Activated CD4-positive, alpha-beta T cell treated with anti-CD3 and anti-CD28 coated beads, Interleukin-2, amount 50 U/mL, for 16 hours (primary cell): ENCODE data around the gene MLANA.

ENCODE experiments used
- DNase-seq: peaks from one replicate; pipeline ENCODE4 v3.0.0-alpha.2; 2020

The MLANA gene, protein sequence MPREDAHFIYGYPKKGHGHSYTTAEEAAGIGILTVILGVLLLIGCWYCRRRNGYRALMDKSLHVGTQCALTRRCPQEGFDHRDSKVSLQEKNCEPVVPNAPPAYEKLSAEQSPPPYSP

DNA sequence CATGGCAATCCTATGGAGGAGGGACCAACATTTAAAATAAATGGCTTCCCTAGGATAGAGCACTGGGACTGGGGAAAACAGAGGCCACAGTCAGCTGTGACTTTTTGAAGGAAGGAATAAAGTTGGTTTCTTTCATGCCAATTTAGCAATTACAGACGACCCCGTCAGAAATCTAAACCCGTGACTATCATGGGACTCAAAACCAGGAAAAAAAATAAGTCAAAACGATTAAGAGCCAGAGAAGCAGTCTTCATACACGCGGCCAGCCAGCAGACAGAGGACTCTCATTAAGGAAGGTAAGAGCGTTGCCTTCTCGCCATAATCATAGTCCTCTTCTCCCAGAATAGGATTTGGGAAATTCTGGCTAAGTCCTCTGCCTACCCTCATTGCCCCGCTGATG is at the start of gene MLANA:
MLANA (plus strand) TSS at position 249 of the 400 bp plus-strand sequence. CDS start 1,586 bp downstream, outside the sequence.
- no peak for DNase-seq

DNA sequence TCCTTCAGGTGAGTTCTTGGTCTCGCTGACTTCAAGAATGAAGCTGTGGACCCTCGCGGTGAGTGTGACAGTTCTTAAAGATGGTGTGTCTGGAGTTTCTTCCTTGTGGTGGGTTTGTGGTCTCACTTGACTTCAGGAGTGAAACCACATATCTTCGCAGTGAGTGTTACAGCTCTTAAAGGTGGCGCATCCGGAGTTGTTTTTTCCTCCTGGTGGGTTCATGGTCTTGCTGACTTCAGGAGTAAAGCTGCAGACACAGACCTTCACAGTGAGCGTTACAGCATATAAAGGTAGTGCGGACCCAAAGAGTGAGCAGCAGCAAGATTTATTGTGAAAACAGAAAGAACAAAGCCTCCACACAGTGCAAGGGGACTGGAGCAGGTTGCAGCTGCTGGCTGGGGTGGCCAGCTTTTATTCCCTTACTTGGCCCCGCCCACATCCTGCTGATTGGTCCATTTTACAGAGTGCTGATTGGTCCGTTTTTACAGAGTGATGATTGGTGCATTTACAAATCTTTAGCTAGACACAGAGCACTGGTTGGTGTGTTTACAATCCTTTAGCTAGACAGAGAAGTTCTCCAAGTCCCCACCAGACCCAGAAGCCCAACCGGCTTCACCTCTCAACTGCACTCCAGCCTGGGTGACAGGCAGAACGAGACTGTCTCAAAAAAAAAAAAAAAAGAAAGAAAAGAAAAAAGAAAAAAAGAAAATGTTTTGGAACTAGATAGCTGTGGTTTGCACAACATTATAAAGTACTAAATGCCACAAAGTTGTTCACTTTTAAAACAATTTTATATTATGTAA is 48.7 kb upstream of the MLANA start:
- DNase-seq: peak; percentile 78

DNA sequence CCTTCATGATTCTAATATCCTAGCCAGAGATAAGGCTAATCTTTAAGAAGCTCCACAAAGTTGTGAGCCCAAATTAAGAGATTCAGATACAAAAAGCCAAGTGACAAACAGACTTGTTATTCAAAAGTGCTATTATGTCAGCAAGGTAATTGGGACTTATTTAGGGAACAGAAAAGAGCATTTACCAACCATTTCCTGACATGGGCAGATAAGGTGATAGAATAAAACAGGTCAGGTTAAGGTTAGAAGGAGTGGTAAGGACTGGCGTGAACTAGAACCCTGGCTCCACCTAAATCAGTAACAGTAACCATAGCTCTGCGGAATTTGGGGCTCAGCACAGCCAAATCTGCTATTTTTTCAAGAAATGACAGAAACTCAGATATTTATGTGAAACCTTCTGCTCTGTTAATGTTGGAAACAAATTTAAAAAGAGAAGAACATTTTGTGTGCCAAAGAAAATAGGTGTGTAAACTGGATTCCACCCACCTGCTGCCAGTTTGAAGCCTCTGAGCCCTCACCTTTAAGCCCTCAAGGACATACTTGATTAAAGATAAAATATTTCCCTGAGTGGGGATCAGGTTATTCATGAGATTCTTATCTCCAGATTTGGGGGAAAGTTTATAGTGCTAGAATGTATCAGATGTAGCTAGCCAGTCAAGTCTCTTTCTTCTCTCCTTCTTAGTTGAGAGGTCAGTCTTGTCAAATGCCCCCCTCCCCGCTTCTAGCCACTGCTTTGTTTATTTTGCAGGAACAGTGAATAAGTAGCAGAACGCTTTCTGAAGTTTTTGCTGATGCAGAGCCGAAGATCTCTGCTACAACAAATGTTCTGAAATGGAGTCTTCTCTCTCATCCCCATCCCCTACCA is 47.5 kb upstream of the MLANA start:
- no peak for DNase-seq

DNA sequence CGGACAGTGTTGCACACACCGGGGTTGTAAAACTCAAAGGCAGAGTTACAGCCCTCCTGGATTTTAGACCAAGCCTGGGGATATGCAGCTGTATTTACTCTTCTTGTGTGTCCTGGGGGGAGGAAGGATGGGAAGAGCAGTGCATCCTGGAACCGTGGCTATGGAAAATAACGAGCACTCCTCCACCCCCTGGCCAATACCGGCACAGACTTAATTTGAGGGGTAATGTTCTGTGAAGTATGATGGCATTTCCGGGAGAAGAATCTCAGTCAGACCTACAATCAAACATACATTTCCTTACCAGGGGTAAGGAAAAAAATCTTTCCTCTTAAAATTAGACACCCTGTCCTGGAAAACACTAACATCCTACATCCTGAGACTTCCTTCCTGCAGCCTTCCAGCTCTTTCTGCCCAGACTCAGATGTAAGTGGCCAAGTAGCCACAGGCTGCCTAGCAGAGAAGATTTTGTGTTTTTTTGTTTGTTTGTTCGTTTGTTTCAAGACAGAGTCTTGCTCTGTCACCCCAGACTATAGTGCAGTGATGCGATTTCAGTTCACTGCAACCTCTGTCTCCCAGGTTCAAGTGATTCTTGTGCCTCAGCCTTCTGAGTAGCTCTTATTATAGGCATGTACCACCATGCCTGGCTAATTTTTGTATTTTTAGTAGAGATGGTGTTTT is 46.8 kb upstream of the MLANA start:
- DNase-seq: peak; percentile 36

DNA sequence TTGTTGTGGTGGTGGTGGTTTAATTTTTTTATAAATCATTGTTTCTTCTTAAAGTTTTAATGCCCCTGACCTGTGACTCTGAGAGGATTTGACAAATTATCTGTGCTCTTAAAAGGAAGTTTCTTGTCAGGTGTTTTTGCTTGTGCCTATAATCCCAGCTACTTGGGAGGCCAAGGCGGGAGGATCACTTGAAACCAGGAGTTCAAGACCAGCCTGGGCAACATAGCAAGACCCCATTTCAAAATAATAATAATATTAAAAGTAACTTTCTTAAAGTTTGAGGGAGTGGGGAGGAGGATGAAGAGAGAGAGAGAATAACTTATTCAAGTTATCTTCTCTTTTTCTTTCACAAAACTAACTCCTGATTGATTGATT is 45.5 kb upstream of the MLANA start:
- no peak for DNase-seq

DNA sequence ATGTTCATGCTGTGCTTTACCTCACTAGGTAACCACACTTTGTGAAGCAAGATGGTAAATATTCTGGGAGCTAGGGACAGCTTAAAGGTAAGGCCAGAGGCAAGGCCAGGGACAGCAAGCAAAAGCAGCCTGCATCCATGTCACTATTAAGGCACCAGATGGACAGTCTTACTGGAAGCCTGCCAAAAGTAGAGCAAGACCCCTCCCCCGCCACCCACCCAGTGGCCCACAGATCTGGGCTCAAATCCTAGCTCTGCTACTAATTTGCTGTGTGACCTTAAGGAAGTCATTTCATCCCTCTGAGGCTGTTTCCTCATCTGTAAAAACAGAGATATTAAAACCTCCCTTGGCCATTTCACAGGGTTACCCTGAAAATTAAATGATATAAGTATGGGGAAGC is 44.6 kb upstream of the MLANA start:
- DNase-seq: no peak

DNA sequence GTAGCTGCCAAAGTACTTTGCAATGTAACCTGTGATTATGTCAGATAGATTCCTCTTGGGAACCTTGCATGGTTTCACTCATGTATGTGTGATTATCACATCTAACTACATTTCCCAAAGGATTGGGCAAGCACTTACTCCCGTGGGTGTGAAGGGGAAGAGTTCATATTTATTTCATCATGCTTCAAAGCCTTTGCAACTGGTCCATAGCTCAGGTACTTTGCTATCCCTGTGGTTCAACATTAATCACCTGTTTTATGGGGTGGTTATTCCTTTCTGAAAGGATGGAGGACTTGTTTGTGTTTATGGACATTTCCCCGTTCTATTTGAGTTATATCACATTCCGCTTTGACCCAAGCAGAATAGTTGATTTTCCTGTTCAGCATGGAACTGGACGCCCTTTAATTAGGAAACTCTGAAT is 44.2 kb upstream of the MLANA start:
- no peak for DNase-seq

DNA sequence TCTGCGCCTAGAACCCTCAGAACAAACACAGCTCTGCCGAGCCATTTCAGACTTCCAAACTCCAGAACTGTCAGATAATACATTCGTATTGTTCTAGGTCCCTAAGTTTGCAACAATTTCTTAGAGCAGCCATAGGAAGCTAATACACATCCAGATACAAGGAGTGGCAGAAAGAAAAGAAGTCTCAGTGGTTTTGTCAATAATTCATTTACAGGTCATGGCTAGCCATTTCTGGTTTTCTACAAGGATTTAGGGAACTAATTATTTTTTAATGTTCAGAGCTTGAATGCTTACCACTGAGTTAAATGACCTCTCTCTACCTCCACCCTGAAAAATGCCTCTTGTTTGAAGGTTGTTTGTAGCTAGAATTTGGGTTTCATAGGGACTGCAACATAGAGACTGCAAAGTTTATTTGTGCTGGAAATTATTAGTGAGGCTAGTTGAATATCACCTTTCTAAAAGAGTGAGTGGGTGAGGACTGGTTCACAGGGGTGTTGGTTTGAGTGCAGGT is 42.3 kb upstream of the MLANA start:
- DNase-seq: no peak

DNA sequence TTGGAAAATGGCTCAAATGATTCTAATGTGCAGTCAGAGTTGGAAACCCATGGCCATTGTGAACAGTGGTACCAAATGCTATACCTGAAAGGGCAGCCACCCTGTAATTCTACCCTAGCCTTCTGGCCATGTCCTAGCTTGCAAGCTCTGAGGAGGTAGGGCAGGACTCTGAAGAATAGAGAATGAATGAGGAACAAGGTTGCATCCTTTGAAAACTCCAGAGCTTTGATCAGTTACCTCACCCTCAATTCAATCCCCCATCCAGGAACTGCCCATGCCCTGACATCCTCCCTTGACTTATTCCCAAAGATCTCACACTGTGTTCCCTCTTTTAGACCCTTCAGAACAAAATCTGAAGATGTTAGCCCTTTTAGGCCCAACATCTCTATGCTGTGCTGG is 40.0 kb upstream of the MLANA start:
- no peak for DNase-seq

DNA sequence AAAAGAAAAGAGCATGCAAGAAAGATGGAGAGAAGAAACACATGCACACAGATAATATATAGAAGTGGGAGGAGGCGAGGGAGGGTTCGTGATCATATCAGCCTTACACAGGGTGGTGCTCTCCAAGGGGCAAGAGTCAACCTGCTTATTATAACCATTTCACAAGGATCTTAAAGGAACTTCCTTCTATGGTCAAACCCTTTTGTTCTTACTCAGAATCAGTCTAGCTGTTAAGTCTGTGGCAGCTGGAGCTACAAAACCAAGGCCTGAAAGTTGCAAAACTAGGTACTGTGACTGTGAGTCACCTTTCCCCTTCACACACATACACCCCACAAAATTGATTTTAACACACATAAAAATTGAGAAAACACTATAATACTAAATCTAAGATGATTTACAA is 39.2 kb upstream of the MLANA start:
- DNase-seq: peak; percentile 94

DNA sequence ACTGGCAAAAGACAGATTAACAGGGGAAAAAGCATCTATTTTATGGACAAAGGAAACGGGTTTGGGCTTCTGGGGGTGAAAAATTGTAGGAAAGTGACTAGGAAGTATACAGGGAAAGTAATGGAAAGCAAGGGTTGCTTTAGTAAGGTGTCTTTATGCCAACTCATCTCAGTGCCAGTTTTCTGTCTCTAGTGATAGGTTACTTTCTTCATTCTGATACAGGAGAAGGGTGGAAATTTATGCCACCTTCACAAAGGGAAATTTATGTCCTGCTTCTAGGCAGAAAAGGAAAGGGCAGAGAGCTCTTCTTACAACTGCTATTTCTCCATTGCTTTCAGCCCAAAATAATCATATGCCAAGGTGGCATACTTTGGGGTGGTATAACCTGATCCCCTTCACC is 37.7 kb upstream of the MLANA start:
- DNase-seq: no peak

DNA sequence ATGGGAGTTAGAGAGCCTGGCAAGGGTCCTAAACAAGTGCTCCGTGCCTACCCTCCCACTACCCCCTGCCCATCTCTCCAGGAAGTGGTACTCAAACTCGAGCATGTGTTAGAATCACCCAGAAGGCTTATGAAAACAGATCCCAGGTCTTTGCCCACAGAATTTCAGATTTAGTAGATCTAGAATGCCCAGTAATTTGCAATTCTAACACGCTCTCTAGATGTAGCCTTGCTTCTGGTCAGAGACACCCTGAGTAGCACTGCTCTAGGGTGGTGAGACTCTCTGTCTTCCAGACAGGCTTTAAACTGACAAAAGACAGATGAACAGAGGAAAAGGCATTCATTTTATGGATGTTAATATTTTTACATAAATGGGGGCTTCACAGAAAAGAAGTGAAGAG is 37.1 kb upstream of the MLANA start:
- DNase-seq: peak; percentile 51

DNA sequence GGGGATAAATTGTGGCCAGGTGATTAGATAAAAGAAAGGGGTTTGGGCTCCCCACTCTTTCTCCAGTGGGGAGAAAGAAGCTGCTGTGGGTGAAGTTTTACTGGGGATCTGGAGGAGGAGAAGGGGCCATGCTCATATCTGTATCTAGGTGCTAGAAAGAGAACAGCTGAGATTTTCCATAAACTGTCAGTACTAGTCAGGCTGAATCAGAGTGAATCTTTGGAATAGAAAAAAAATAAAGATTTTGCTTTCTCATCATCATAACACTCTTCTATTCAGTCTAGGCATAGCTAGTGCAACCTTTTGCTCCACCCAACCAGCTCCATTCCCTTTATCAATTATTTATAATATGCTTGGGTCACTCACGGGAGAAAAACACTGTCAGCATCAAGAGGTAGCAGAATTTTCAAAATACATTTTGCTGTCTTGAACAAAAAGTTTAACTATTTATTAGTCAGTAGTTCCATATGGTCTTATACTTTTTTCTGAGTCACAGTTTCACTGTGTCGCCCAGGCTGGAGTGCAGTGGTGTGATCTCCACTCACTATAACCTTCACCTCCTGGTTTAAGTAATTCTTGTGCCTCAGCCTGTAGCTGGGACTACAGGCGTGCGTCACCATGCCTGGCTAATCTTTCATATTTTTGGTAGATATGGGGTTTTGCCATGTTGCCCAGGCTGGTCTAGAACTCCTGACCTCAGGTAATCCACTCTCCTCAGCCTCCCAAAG is 36.5 kb upstream of the MLANA start:
- peak; percentile 70 for DNase-seq

DNA sequence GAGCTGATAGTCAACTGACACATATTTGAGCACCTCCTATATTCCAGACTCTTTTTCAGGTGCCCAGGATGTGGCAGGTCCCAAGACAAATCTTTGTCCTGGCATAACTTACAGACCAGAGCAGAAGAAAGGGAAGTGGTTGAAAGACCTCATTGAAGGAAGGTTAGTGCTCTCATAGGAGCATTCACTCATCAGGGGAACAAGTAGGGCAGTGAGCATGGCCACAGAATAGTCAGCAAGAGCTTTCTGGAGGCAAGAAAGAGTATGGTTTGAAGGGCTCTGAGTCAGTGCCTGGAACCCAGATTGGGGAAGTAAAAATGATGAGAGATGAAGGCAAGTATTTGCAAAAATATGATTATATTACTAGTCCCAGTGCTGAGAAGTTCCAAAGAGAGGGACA is 32.8 kb upstream of the MLANA start:
- no peak for DNase-seq

DNA sequence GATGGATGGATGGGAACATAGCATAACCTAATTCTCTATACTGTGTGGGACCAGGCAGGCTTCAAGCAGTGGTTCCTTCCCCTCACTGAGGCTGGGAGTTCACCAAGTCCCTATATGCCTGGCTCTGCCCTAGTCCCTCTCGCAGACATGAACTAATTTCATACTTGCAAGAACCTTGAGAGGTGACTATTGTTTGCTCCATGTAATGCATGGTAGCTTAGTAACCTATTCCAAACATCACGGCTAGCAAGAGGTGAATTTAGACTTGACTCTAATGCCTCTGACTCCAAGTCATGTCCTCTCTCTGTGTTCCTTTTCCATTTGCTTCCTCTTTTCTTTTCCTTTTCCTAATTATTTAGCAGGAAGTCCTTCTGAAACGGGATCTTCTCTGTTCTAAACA is 31.9 kb upstream of the MLANA start:
- DNase-seq: no peak

DNA sequence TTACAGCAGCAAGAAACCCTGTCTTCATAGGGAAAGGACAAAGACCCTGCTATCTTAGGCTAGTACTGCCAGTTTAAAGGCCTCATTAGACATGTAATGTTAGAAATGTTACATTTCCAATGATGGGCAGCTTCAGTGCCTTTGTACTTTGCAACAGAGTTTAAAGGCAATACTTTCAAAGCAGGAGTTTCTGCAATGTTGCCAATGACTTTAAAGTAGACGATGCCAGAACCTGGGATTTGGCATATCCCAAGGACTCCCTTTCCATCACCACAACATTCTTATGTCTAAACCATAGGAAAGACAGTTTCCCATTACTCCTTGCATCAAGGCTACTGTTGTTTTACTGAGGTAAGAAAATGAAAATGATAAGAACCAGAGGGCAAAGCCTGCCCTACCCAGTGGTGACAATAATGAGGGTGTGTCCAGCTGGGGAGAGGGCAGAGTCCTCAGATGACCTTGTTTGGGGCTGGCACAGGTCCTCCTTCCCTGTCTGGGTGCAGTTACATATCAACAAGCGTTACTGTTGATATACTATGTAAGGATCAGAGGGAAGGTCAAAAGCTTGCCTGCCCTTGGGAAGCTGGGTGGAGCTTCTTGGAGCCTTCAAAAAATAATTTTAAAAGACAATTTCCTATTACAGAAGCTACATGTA is 27.5 kb upstream of the MLANA start:
- DNase-seq: no peak

DNA sequence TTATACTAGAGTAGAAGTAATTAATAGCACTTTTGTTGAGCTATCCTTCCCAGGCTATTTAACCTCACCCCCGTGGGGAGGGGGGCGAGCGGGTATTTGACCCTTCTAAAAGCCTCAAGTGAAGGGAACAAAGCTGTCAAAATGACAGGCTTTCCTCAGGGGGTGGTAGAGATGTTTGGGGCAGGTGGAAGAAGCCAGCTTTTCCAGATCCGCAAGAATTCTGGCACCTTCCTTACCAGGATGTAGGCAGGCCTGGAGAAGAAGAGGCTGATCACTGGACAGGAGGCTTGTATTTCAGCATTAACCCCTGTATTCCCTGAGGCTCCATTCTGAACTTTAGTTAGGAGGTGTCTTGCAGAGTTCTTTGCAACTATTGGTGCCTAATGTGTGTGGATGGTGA is 26.2 kb upstream of the MLANA start:
- DNase-seq: no peak

DNA sequence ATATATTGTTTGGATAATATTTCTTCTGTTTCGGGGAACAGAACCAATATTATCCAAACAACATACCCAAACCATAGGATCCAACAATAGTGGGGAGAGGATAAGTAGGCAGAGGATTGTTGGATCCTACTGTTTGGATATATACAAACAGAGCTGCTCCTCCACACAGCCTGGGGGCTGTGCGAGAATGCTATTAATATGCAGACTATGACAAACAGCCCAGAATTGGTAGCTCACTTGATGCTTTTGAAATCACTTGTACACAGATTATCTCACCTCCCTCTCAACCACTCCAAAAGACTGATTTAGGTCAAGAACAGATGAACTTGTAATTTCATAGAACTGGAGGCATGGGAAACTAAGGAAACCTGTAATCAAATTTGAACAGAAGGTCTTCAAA is 24.4 kb upstream of the MLANA start:
- no peak for DNase-seq

DNA sequence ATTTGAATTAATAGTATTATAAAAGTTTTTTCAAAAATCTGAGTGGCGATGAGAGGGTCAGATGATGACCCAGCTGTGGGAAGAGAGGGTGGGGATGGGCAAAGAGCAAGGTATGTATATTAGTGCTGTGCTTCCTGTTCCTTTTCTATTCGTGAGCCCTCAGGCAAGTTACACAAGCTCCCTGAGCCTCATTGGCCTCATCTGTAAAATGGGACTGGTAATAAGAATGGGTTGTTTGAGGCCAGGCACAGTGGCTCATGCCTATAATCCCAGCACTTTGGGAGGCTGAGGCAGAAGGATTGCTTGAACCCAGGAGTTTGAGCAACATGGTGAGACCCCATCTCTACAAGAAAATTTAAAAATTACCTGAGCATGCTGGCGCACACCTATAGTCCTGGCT is 24.0 kb upstream of the MLANA start:
- DNase-seq: no peak

DNA sequence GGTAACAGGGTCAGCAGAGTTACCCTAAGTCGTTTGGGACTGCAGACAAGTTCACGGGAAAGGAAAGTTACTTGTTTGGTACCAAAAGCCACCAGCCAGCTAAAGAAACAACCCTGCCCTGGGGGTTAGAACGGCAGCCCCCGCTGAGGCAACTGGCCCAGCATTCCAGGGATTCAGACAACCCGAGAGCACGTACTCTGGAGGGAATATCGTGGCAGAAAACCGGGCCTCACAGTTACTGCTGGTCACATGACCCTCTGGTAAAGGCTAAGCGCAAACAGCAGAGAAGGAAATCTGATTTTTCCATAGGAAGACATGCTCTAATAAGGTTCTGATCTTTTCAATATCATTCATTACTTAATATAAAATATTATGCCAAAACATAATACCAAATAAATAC is 22.5 kb upstream of the MLANA start:
- DNase-seq: no peak

DNA sequence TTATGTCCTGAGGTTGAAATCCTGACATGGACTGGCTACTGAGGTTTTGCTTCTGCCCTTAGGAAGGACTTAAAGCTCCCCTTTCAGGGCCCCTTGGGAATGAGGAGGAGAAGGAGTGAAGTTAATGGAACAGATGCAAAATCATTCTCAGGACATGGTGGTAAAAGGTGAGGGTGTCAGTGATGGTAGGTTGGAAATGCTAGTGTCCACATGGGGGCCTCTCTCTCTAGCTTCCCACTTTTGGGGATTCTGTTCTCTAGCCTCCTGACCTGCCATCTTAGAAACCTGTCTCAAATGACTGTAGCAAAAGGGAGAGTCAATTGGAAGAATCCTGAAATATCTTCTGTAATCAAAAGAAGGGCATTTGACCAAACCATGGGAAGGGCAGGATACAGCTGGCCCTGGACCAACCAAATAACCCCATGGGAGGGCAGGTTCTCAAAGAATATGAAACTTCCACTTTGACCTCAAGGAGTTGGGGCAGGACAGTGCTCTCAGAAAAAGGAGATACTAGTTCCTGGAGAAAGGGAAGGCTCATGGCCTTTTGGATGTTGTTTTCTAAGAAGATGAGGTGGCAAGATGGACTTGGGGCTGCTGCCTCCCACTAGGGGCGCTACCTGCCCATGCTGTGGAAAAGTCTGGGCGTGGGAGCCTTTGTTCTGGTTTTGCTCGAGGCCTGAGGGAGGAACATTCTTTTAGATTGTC is 21.2 kb upstream of the MLANA start:
- no peak for DNase-seq
